IgD-negative memory B cell (primary cell): ENCODE measurements around the gene NBEA. TPM values are rescaled to one million over a fixed set of nuclear protein-coding genes. Genes with fewer than 3 reads are reported as not detected.

Experiments
- H3K27ac Mint-ChIP-seq, 3 donors: one replicate each; pipeline ENCODE4 v1.8.0; 2020 to 2022; ENCODE audit warnings: mild to moderate bottlenecking in 3 of 3, mixed read lengths in 3 of 3, moderate library complexity in 1 of 3
- H3K27me3 Mint-ChIP-seq: one replicate; pipeline ENCODE4 v1.8.0; 2021; ENCODE audit warnings: mixed read lengths
- H3K36me3 Mint-ChIP-seq: one replicate; pipeline ENCODE4 v1.8.0; 2020; ENCODE audit warnings: mild to moderate bottlenecking, mixed read lengths
- H3K4me1 Mint-ChIP-seq, 3 donors: one replicate each; pipeline ENCODE4 v1.8.0; 2020 to 2022; ENCODE audit warnings: mixed read lengths in 3 of 3, mild to moderate bottlenecking in 1 of 3
- H3K4me3 Mint-ChIP-seq, 4 donors: one replicate each; pipeline ENCODE4 v1.8.0; 2020 to 2022; ENCODE audit warnings: mild to moderate bottlenecking in 4 of 4, mixed read lengths in 4 of 4, moderate library complexity in 3 of 4
- H3K9me3 Mint-ChIP-seq, 3 donors: one replicate each; pipeline ENCODE4 v1.8.0; 2020 to 2021; ENCODE audit warnings: mixed read lengths in 3 of 3, mild to moderate bottlenecking in 1 of 3
- polyA plus RNA-seq: library from polyadenylated mRNA; unstranded; fragments of 300-500 nt; fragmentation: Illumina TruSeq; gene quantifications from one replicate; pipeline ENCODE4 v1.2.3, GENCODE V29; 2021

NBEA gene
- polyA plus RNA-seq, 1 donor from 2014 or later, result 0.61 TPM

- Mint-ChIP-seq H3K4me1 (no peaks in the 10 kb centered on the region), H3K27me3 (no peaks in the 10 kb centered on the region), H3K9me3 (peaks cover 0 to 2% (median 0%) of the 10 kb centered on the region in 3 donors), H3K27ac (no peak overlapping the region), H3K4me3 (no peak overlapping the region), H3K36me3 (peaks cover 1% of the 10 kb centered on the region)
These were observed 606.7 kb downstream of the NBEA start for GRCh38 chr13:35548790-35549189.

GRCh38 chr13:35549481-35549880 is 607.4 kb downstream of the NBEA start:
- Mint-ChIP-seq H3K4me3 (no peak overlapping the region), H3K36me3 (peaks cover 1% of the 10 kb centered on the region), H3K27me3 (no peaks in the 10 kb centered on the region), H3K27ac (no peak overlapping the region), H3K9me3 (peaks cover 0 to 2% (median 0%) of the 10 kb centered on the region in 3 donors), H3K4me1 (no peaks in the 10 kb centered on the region)

GRCh38 chr13:35552172-35552844 is 610.2 kb downstream of the NBEA start:
- no peaks in the 10 kb centered on the region for H3K27me3 Mint-ChIP-seq
- no peak overlapping the region for H3K27ac Mint-ChIP-seq
- H3K36me3 Mint-ChIP-seq, result no peaks in the 10 kb centered on the region
- no peaks in the 10 kb centered on the region for H3K4me1 Mint-ChIP-seq
- no peak overlapping the region for H3K4me3 Mint-ChIP-seq
- peaks cover 0 to under 1% (median 0%) of the 10 kb centered on the region in 3 donors for H3K9me3 Mint-ChIP-seq

GRCh38 chr13:35554972-35555623 is 613.0 kb downstream of the NBEA start:
- Mint-ChIP-seq H3K27me3 (no peaks in the 10 kb centered on the region), H3K9me3 (no peaks in the 10 kb centered on the region), H3K27ac (no peak overlapping the region), H3K4me1 (no peaks in the 10 kb centered on the region), H3K4me3 (no peak overlapping the region), H3K36me3 (no peaks in the 10 kb centered on the region)

GRCh38 chr13:35557475-35557874 is 615.4 kb downstream of the NBEA start:
- Mint-ChIP-seq H3K9me3 (no peaks in the 10 kb centered on the region), H3K4me1 (no peaks in the 10 kb centered on the region), H3K4me3 (no peak overlapping the region), H3K36me3 (no peaks in the 10 kb centered on the region), H3K27me3 (no peaks in the 10 kb centered on the region), H3K27ac (no peak overlapping the region)

GRCh38 chr13:35561540-35561939 is 619.5 kb downstream of the NBEA start:
- H3K27me3 Mint-ChIP-seq, result no peaks in the 10 kb centered on the region
- H3K9me3 Mint-ChIP-seq, result no peaks in the 10 kb centered on the region
- H3K4me3 Mint-ChIP-seq, result no peak overlapping the region
- no peaks in the 10 kb centered on the region for H3K36me3 Mint-ChIP-seq
- no peak overlapping the region for H3K27ac Mint-ChIP-seq
- H3K4me1 Mint-ChIP-seq, result no peaks in the 10 kb centered on the region

- Mint-ChIP-seq H3K9me3 (peaks cover 0 to 3% (median 0%) of the 10 kb centered on the region in 3 donors), H3K27ac (no peak overlapping the region), H3K36me3 (no peaks in the 10 kb centered on the region), H3K4me3 (no peak overlapping the region), H3K4me1 (no peaks in the 10 kb centered on the region), H3K27me3 (no peaks in the 10 kb centered on the region)
These were observed 623.2 kb downstream of the NBEA start for GRCh38 chr13:35565273-35565672.

GRCh38 chr13:35566340-35566739 is 624.3 kb downstream of the NBEA start:
- Mint-ChIP-seq H3K36me3 (no peaks in the 10 kb centered on the region), H3K4me3 (no peak overlapping the region), H3K27me3 (no peaks in the 10 kb centered on the region), H3K9me3 (peaks cover 0 to 3% (median 0%) of the 10 kb centered on the region in 3 donors), H3K27ac (no peak overlapping the region), H3K4me1 (no peaks in the 10 kb centered on the region)

- Mint-ChIP-seq H3K27ac (no peak overlapping the region), H3K4me3 (no peak overlapping the region), H3K9me3 (peaks cover 0 to 3% (median 0%) of the 10 kb centered on the region in 3 donors), H3K27me3 (no peaks in the 10 kb centered on the region), H3K36me3 (no peaks in the 10 kb centered on the region), H3K4me1 (peaks cover 0 to 4% (median 2%) of the 10 kb centered on the region in 3 donors)
These were observed 625.4 kb downstream of the NBEA start for GRCh38 chr13:35567406-35567980.

GRCh38 chr13:35573639-35574038 is 631.6 kb downstream of the NBEA start:
- no peak overlapping the region for H3K27ac Mint-ChIP-seq
- H3K4me1 Mint-ChIP-seq, result peaks cover 0 to 6% (median 2%) of the 10 kb centered on the region in 3 donors
- no peak overlapping the region for H3K4me3 Mint-ChIP-seq
- H3K36me3 Mint-ChIP-seq, result peaks cover 5% of the 10 kb centered on the region
- no peaks in the 10 kb centered on the region for H3K27me3 Mint-ChIP-seq
- H3K9me3 Mint-ChIP-seq, result peaks cover 0 to 3% (median 0%) of the 10 kb centered on the region in 3 donors

GRCh38 chr13:35592457-35592856 is 650.4 kb downstream of the NBEA start:
- no peaks in the 10 kb centered on the region for H3K9me3 Mint-ChIP-seq
- H3K27me3 Mint-ChIP-seq, result no peaks in the 10 kb centered on the region
- H3K4me3 Mint-ChIP-seq, result no peak overlapping the region
- H3K4me1 Mint-ChIP-seq, result peaks cover 0 to 2% (median 0%) of the 10 kb centered on the region in 3 donors
- no peak overlapping the region for H3K27ac Mint-ChIP-seq
- H3K36me3 Mint-ChIP-seq, result no peaks in the 10 kb centered on the region

- peaks cover 0 to 2% (median 0%) of the 10 kb centered on the region in 3 donors for H3K4me1 Mint-ChIP-seq
- H3K4me3 Mint-ChIP-seq, result no peak overlapping the region
- no peaks in the 10 kb centered on the region for H3K36me3 Mint-ChIP-seq
- no peaks in the 10 kb centered on the region for H3K27me3 Mint-ChIP-seq
- H3K9me3 Mint-ChIP-seq, result no peaks in the 10 kb centered on the region
- no peak overlapping the region for H3K27ac Mint-ChIP-seq
These were observed 651.6 kb downstream of the NBEA start for GRCh38 chr13:35593651-35594050.

- Mint-ChIP-seq H3K36me3 (no peaks in the 10 kb centered on the region), H3K27me3 (no peaks in the 10 kb centered on the region)
These were observed 652.0 kb downstream of the NBEA start for GRCh38 chr13:35594096-35594495.

GRCh38 chr13:35595181-35595580 is 653.1 kb downstream of the NBEA start:
- no peak overlapping the region for H3K4me3 Mint-ChIP-seq
- peaks cover 1% of the 10 kb centered on the region for H3K36me3 Mint-ChIP-seq

More at GRCh38 chr13:35594096-35594495, 652.0 kb downstream of the NBEA start:
- H3K4me3 Mint-ChIP-seq, result no peak overlapping the region
- peaks cover 0 to 2% (median 0%) of the 10 kb centered on the region in 3 donors for H3K4me1 Mint-ChIP-seq
- no peak overlapping the region for H3K27ac Mint-ChIP-seq
- no peaks in the 10 kb centered on the region for H3K9me3 Mint-ChIP-seq

GRCh38 chr13:35596321-35597030 is 654.4 kb downstream of the NBEA start:
- H3K4me3 Mint-ChIP-seq, result no peak overlapping the region
- H3K27me3 Mint-ChIP-seq, result no peaks in the 10 kb centered on the region
- H3K4me1 Mint-ChIP-seq, result peaks cover 0 to 2% (median 0%) of the 10 kb centered on the region in 3 donors
- H3K9me3 Mint-ChIP-seq, result no peaks in the 10 kb centered on the region
- peaks cover 2% of the 10 kb centered on the region for H3K36me3 Mint-ChIP-seq
- H3K27ac Mint-ChIP-seq, result no peak overlapping the region

More at GRCh38 chr13:35595181-35595580, 653.1 kb downstream of the NBEA start:
- Mint-ChIP-seq H3K9me3 (no peaks in the 10 kb centered on the region), H3K27ac (no peak overlapping the region), H3K4me1 (peaks cover 0 to 2% (median 0%) of the 10 kb centered on the region in 3 donors), H3K27me3 (no peaks in the 10 kb centered on the region)
